Natural killer cell (primary cell): ENCODE measurements around the gene DAO. TPM values are rescaled to one million over a fixed set of nuclear protein-coding genes. Genes with fewer than 3 reads are reported as not detected.

Experiments used
- ATAC-seq, 3 donors: fragments of 150-1000 bp in 2 of 3; fragments of 200-7000 bp in 1 of 3; cut with Tn5 transposase; 1 replicate in 1 of 3; 2 replicates in 2 of 3; pipeline ENCODE4 v1.10.0; 2021; ENCODE audit warnings: mild to moderate bottlenecking in 2 of 3, moderate library complexity in 2 of 3
- DNase-seq, 2 donors: peaks; one replicate each; pipeline versions ENCODE4 v3.0.0 to v3.0.0-alpha.2; 2013 to 2021; ENCODE audit warnings: mixed read lengths in 1 of 2
- H3K27ac ChIP-seq: one replicate; pipeline ENCODE4 v1.5.1; 2013; ENCODE audit warnings: mild to moderate bottlenecking, low read length
- H3K27me3 ChIP-seq: one replicate; pipeline ENCODE4 v1.6.1; 2013; ENCODE audit warnings: low read length; ENCODE audit not compliant: control insufficient read depth, insufficient read depth
- H3K36me3 ChIP-seq: one replicate; pipeline ENCODE4 v1.6.1; 2013; ENCODE audit warnings: low read length; ENCODE audit not compliant: control insufficient read depth, insufficient read depth
- H3K4me1 ChIP-seq: one replicate; pipeline ENCODE4 v1.6.1; 2013; ENCODE audit warnings: low read length; ENCODE audit not compliant: control insufficient read depth, insufficient read depth
- H3K4me3 ChIP-seq: one replicate; pipeline ENCODE4 v1.5.1; 2013; ENCODE audit warnings: low read length
- H3K9me3 ChIP-seq: one replicate; pipeline ENCODE4 v1.6.1; 2013; ENCODE audit warnings: low read length; ENCODE audit not compliant: control insufficient read depth, insufficient read depth
- H3K27ac Mint-ChIP-seq, 2 donors: one replicate each; pipeline ENCODE4 v1.8.0; 2022; ENCODE audit warnings: mild to moderate bottlenecking in 2 of 2, mixed read lengths in 2 of 2, moderate library complexity in 1 of 2
- H3K27me3 Mint-ChIP-seq, 2 donors: one replicate each; pipeline ENCODE4 v1.8.0; 2022; ENCODE audit warnings: low read depth in 2 of 2, mixed read lengths in 2 of 2
- H3K36me3 Mint-ChIP-seq: one replicate; pipeline ENCODE4 v1.8.0; 2022; ENCODE audit warnings: mixed read lengths
- H3K4me1 Mint-ChIP-seq, 2 donors: one replicate each; pipeline ENCODE4 v1.8.0; 2022; ENCODE audit warnings: mixed read lengths in 2 of 2
- H3K4me3 Mint-ChIP-seq: one replicate; pipeline ENCODE4 v1.8.0; 2022; ENCODE audit warnings: mild to moderate bottlenecking, moderate library complexity, mixed read lengths
- H3K9me3 Mint-ChIP-seq, 2 donors: one replicate each; pipeline ENCODE4 v1.8.0; 2022; ENCODE audit warnings: mixed read lengths in 2 of 2
- CTCF ChIP-seq: fragments of 200-600 bp; IDR thresholded peaks from one replicate; pipeline ENCODE4 v1.8.0; 2022; ENCODE audit warnings: antibody characterized with exemption
- WGBS: methylation state at CpG from one replicate; pipeline ENCODE4 v1.1.7; 2013; ENCODE audit warnings: missing lambda C conversion rate; ENCODE audit not compliant: insufficient coverage; 5-methylcytosine and 5-hydroxymethylcytosine counted together
- intact Hi-C: fragments of 100-400 bp; cut with micrococcal nuclease; formaldehyde crosslinking; loops from one replicate; pipeline ENCODE4 v1.14.2; 2022
- total RNA-seq, 4 donors: library from RNA; stranded (reverse); fragments of 120-200 nt in 1 of 4; gene quantifications; one replicate each; pipeline versions ENCODE4 v1.2.3 to v1.2.4, GENCODE V29; 2013 to 2022

DAO gene
- total RNA-seq, 3 donors from 2014 or later (not counting 1 experiment from before 2014, with no cell fraction given): not detected

GRCh38 chr12:108868781-108869180 lies 11.1 kb upstream of the DAO start:
- Mint-ChIP-seq H3K9me3 (no peaks in the 10 kb centered on the region), H3K36me3 (no peaks in the 10 kb centered on the region), H3K27me3 (no peaks in the 10 kb centered on the region), H3K4me1 (no peaks in the 10 kb centered on the region), H3K4me3 (no peak overlapping the region), H3K27ac (no peak overlapping the region)
- Histone ChIP-seq H3K27ac (no peak overlapping the region), H3K4me3 (no peak overlapping the region), H3K27me3 (no peaks in the 10 kb centered on the region), H3K36me3 (no peaks in the 10 kb centered on the region), H3K9me3 (no peaks in the 10 kb centered on the region), H3K4me1 (no peaks in the 10 kb centered on the region)
- no peak for ATAC-seq
- no peak for DNase-seq
- intact Hi-C loops: no loop called here
- no peak for TF ChIP-seq CTCF
- WGBS: 100% methylated on average over 2 of the region's 4 CpGs

GRCh38 chr12:108875280-108875679 lies 4.6 kb upstream of the DAO start:
- no peak for DNase-seq
- Mint-ChIP-seq H3K27ac (peak overlapping the region in 1 of 2 donors; percentile 34), H3K9me3 (no peaks in the 10 kb centered on the region), H3K4me3 (no peak overlapping the region), H3K4me1 (peaks cover 0 to 7% of the 10 kb centered on the region in 2 donors), H3K27me3 (no peaks in the 10 kb centered on the region), H3K36me3 (no peaks in the 10 kb centered on the region)
- Histone ChIP-seq H3K27me3 (no peaks in the 10 kb centered on the region), H3K9me3 (no peaks in the 10 kb centered on the region), H3K4me1 (no peaks in the 10 kb centered on the region), H3K4me3 (no peak overlapping the region), H3K36me3 (no peaks in the 10 kb centered on the region), H3K27ac (no peak overlapping the region)
- intact Hi-C loops: no loop called here
- ATAC-seq: no peak
- WGBS: no CpG with 5 or more reads among the region's 1 CpG
- no peak for TF ChIP-seq CTCF

GRCh38 chr12:108875682-108876361 lies 4.1 kb upstream of the DAO start:
- intact Hi-C loops: no loop called here
- no peak for ATAC-seq
- no peak for TF ChIP-seq CTCF

GRCh38 chr12:108876550-108876949 lies 3.3 kb upstream of the DAO start:
- Mint-ChIP-seq H3K9me3 (no peaks in the 10 kb centered on the region), H3K36me3 (no peaks in the 10 kb centered on the region), H3K4me3 (no peak overlapping the region), H3K27me3 (no peaks in the 10 kb centered on the region), H3K27ac (no peak overlapping the region), H3K4me1 (peaks cover 0 to 7% of the 10 kb centered on the region in 2 donors)
- TF ChIP-seq CTCF: no peak
- no peak overlapping the region for H3K4me3 ChIP-seq
- DNase-seq (no peak), ATAC-seq (no peak)
- no peak overlapping the region for H3K27ac ChIP-seq
- H3K9me3 ChIP-seq: no peaks in the 10 kb centered on the region
- H3K4me1 ChIP-seq: no peaks in the 10 kb centered on the region
- WGBS: 96% methylated on average over 2 of the region's 3 CpGs
- intact Hi-C loops: no loop called here
- no peaks in the 10 kb centered on the region for H3K36me3 ChIP-seq
- H3K27me3 ChIP-seq: no peaks in the 10 kb centered on the region

More at GRCh38 chr12:108875682-108876361, 4.1 kb upstream of the DAO start:
- Histone ChIP-seq H3K9me3 (no peaks in the 10 kb centered on the region), H3K36me3 (no peaks in the 10 kb centered on the region), H3K27me3 (no peaks in the 10 kb centered on the region), H3K4me1 (no peaks in the 10 kb centered on the region), H3K27ac (no peak overlapping the region), H3K4me3 (no peak overlapping the region)
- H3K9me3 Mint-ChIP-seq: no peaks in the 10 kb centered on the region
- H3K27ac Mint-ChIP-seq: peak overlapping the region in 1 of 2 donors; percentile 34
- DNase-seq: no peak
- WGBS: 90% methylated on average over 2 of the region's 3 CpGs
- H3K4me3 Mint-ChIP-seq: no peak overlapping the region
- H3K4me1 Mint-ChIP-seq: peaks cover 0 to 7% of the 10 kb centered on the region in 2 donors
- no peaks in the 10 kb centered on the region for H3K36me3 Mint-ChIP-seq
- H3K27me3 Mint-ChIP-seq: no peaks in the 10 kb centered on the region
